GM21360 (cell line): ENCODE data around the gene QRICH2.
"Not testable (repeated sequence)": the region's sequence is repeated elsewhere in the genome, so short reads cannot be mapped to it uniquely, and the experiment has no call there.

ENCODE experiments used
- ATAC-seq: cut with Tn5 transposase; IDR thresholded peaks from one replicate; pipeline ENCODE4 v1.9.1; 2021; ENCODE audit warnings: mild to moderate bottlenecking, moderate library complexity; ENCODE audit not compliant: unreplicated experiment

The QRICH2 gene

GRCh38 chr17:76307966-76308338 is at the start of gene QRICH2:
Gene QRICH2 (minus strand): TSS chr17:76308276. CDS start chr17:76307998, 278 bp downstream.
- ATAC-seq: no peak

GRCh38 chr17:76357597-76358158 is 49.6 kb upstream of the QRICH2 start:
- ATAC-seq: no peak

- no peak for ATAC-seq
Observed at GRCh38 chr17:76356803-76357456, 48.9 kb upstream of the QRICH2 start.

GRCh38 chr17:76354747-76355310 is 46.8 kb upstream of the QRICH2 start:
- ATAC-seq: no peak

- ATAC-seq: no peak
Observed at GRCh38 chr17:76354317-76354729, 46.2 kb upstream of the QRICH2 start.

- peak; percentile 82 for ATAC-seq
Observed at GRCh38 chr17:76353599-76354316, 45.7 kb upstream of the QRICH2 start, which contains the start of gene PRPSAP1. Gene PRPSAP1 (minus strand): TSS chr17:76353916. CDS start chr17:76353703, 213 bp downstream.

GRCh38 chr17:76353004-76353598 is 45.0 kb upstream of the QRICH2 start:
- ATAC-seq: peak; percentile 16

- ATAC-seq: no peak
Observed at GRCh38 chr17:76351526-76352071, 43.5 kb upstream of the QRICH2 start.

- no peak for ATAC-seq
Observed at GRCh38 chr17:76350463-76350862, 42.4 kb upstream of the QRICH2 start.

- not testable (repeated sequence) for ATAC-seq
Observed at GRCh38 chr17:76346936-76347335, 38.9 kb upstream of the QRICH2 start.

GRCh38 chr17:76345377-76345974 is 37.4 kb upstream of the QRICH2 start:
- ATAC-seq: no peak

GRCh38 chr17:76343106-76343505 is 35.0 kb upstream of the QRICH2 start:
- no peak for ATAC-seq

- no peak for ATAC-seq
Observed at GRCh38 chr17:76341301-76341700, 33.2 kb upstream of the QRICH2 start.

GRCh38 chr17:76337413-76337777 is 29.3 kb upstream of the QRICH2 start:
- no peak for ATAC-seq

GRCh38 chr17:76336756-76337412 is 28.8 kb upstream of the QRICH2 start:
- ATAC-seq: no peak

- ATAC-seq: no peak
Observed at GRCh38 chr17:76335716-76336381, 27.8 kb upstream of the QRICH2 start.

GRCh38 chr17:76333673-76334505 is 25.8 kb upstream of the QRICH2 start:
- ATAC-seq: no peak

- no peak for ATAC-seq
Observed at GRCh38 chr17:76331083-76331482, 23.0 kb upstream of the QRICH2 start.

GRCh38 chr17:76329664-76330063 is 21.6 kb upstream of the QRICH2 start:
- ATAC-seq: no peak
